Islet precursor cell (in vitro differentiated cells): Measurements from ENCODE around the gene PSMA6.
"Not testable (repeated sequence)": the region's sequence is repeated elsewhere in the genome, so short reads cannot be mapped to it uniquely, and the experiment has no call there.

Experiments
- DNase-seq: peaks from one replicate; pipeline ENCODE4 v3.0.0-alpha.2; 2018

The PSMA6 gene

DNA sequence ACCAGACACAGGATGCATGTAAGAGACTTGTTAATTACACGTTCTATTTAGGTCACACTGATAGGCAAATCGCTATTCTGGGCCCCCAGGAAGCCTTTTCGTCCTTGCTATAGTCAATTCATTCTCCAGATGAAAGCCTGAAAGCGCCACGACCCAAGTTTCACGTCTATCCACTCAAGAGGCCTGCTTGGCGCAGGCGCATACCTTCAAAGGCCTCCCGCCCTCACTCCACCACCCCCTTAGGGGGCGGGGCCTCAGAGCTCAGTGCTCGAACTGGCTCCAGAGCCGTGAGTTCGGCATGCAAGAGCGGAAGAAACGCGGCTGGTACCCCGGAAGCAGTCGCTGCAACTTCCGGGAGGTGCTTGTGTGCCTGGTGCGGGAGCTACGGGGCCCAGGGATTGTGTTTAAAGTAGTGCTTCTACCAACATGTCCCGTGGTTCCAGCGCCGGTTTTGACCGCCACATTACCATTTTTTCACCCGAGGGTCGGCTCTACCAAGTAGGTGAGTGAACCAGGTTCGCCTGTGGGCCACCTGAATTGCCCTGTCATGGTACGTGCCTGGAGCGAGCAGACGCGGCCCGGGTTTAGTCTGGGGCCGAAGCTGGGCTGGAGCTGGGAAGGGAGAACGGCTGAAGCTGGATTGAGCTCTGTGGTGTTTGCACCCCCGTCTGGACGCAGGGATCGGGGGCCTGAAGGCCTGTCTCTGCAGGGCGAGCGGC lies at the start of gene PSMA6:
PSMA6 (plus strand) TSS at position 332 of the 719 bp plus-strand sequence; CDS start at position 427, 95 bp downstream.
- peak; percentile 100 for DNase-seq

DNA sequence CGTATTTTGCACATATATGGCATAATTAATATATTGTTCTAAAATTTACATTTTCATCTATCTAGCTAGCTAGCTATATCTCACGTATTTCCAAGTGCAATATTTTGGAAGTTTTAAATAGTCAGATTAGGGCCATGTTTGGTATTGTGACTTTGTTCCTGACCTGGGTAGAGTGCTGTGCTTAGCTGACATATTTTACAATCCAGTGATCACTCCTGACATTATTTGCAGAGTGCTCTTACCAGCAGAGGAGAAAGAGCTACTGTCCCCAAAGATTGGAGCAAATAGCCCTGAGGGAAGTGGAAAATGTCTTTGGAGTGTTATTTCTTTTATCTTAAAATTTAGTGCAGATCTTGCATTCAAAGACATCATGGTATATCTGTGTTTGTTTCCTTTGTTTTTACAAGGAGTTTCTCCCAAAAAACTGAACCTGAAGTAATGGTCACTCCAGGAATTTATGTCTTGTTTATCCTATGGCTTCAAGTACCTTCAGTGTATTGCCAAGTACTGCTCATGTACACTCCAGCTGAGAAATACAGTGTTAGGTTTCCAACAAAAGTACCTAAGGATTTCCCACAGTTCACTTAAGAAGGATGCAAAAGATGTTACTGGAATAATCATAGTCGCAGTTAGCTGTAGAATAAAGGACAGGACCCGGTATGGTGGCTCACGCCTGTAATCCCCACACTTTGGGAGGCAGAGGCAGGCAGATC lies 49.4 kb upstream of the PSMA6 start:
- DNase-seq, result no peak

DNA sequence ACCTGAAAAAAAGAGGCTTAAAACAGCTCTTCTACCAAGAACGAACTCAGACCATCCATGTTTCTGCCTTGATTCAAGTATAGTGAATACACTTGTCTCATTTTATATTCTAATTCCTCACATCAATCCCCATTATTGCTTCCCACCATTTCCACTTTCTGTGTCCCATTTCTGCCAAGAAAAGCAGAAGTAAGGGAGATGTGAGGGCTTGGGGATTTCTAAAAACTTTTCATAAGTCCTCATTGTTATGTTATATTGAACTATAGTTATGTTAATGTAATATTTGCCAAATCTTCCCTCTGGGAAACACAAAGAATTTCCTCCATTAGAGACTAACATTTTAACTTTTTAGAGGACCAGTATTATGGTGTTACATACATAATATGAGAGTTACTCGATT lies 48.2 kb upstream of the PSMA6 start:
- no peak for DNase-seq

DNA sequence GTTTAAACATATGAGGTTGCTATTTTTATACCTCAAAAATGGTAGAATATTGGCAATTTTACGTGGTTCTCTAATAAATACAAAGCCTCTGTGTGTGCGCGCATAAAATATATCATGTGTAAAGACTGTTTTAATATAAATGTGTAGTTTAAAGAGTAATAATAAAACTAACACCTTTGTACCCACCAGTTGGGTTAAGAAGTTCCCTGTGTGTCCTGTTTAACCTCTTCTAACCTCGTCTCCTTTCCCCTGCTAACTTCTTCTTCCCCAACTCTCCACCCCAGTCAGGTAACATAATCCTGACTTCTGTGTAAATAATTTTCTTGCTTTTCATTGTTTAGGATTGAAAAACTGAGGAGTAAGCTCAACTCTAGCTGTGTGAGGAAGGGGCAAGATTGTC lies 47.6 kb upstream of the PSMA6 start:
- no peak for DNase-seq

DNA sequence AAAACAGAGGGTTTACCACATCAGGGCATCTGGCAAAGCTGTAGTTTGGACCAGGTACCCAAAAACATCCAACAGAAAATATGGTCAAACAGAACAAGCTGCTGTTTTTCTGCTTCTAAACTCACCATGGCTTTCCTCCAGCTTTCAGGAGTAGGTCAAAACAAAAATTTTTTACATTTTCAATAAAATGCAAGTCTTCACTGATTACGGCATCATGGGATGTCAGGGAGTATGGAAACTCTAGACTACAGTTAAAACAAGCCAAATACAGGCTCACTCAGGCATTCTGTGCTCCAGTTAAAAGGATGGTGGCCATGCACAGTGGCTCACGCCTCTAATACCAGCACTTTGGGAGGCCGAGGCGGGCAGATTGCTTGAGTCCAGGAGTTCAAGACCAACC lies 47.1 kb upstream of the PSMA6 start:
- DNase-seq, result no peak

DNA sequence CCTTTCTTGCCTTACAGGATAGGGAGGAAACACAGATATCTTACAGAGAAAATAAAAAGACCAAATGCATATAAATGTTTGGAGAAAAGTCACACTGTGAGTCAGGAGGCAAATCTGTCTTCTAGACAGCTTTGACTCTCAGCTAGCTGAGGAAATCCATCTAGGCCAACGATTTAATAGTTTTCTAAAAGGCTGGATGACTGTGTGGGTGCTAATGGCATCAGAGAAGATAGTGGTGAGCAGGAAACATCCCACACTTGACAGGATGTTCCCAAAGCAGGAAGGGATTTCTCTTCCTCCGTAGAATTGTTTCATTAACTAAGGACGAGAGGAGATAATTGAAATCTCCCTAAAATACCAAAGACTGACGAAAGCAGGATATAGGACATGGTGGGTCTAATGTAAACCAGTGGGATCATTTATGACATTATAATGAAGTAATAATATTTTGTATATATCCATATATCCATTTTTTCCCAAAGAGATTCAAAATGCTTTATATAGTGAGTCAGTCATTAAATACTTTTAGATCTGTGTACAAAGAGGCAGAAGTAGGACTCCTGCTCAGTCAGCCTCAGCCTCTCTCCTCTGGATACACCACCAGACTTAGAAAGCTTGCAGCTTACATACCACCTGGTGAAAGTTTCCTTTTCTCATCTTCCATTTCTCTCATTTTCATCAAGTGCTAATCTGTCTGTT lies 44.3 kb upstream of the PSMA6 start:
- DNase-seq, result no peak

DNA sequence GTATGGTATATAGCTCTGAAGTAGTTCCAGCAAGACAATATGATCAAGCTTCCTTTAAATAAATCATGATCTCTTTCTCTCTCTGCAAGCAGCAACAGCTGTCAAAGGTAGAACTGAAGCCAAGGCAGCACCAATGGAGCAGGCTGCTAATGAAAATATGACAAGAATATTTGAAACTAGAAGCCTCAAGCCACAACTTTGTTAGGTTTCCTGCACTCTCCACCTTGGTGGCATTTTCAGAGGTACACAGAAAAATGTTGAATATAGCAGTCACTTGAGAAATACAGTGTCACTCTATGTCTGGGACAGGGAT lies 43.8 kb upstream of the PSMA6 start:
- DNase-seq, result no peak

DNA sequence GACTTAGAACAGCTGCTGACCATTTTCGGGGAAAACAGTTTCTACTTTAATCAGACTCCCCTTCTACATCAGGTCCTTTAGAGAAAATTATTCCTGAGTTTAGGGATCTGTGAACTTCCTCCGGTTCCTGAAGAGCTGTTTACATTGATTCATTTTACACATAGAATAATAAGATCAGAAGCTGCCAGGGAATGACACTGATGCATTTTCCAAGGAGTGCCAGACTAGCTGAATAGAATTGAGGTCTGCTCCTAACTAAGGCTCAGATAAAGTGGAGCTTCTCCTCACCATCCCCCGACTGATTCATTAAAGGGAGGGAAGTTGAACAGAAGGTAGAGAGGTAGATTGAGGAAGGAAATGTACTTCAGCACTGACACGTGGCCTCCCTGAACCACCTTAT lies 41.9 kb upstream of the PSMA6 start:
- DNase-seq, result no peak

DNA sequence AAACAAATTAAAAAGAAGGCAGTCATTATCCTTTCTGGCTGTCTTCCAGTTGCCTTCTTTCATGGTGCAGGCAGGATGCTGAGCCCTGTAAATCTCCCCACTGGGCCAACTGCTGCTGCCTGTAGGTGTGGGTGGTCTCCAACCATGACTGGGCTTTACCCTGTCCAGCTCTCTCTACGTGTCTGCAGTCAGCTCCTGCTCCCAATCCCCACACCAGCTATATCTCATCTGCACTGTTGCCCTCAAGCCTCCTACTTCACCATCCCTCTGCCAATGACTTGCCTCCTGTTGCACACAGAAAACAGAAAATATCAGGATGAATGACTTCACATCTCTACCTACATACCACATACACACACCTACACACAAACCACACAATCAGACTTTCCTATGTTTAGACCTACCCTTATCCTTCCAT lies 39.7 kb upstream of the PSMA6 start:
- no peak for DNase-seq

DNA sequence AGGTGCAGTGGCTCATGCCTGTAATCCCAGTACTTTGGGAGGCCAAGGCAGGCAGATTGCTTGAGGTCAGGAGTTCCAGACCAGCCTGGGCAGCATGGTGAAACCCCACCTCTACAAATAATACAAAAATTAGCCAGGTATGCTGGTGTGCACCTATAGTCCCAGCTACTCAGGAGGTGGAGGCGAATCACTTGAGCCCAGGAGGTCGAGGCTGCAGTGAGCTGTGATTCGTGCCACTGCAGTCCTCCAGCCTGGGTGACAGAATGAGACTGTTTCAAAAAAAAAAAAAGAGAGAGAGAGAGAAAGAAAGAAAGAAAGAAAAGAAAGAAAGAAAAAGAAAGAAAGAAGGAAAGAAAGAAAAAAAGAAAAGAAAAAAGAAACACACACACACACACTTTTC lies 39.1 kb upstream of the PSMA6 start:
- DNase-seq, result not testable (repeated sequence)

DNA sequence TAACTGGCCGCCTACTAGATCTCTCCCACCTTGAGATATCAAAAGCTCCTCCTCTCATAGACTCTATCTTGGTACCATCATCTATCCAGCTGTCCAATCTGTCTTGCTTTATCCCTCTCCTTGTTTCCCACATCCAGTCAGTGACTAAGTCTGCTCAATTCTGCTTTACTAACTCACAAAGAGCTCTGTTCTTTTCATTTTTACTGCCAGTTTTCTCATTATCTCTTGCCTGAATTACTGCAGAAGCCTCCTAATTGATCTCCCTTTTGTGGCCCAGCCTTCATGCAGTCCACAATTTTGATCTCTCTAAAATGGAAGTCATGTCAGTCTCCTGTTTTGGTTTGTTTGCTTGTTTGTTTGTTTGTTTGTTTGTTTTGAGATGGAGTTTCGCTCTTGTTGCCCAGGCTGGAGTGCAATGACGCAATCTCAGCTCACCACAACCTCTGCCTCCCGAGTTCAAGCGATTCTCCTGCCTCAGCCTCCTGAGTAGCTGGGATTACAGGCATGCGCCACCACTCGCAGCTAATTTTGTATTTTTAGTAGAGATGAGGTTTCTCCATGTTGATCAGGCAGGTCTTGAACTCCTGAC lies 38.1 kb upstream of the PSMA6 start:
- not testable (repeated sequence) for DNase-seq

DNA sequence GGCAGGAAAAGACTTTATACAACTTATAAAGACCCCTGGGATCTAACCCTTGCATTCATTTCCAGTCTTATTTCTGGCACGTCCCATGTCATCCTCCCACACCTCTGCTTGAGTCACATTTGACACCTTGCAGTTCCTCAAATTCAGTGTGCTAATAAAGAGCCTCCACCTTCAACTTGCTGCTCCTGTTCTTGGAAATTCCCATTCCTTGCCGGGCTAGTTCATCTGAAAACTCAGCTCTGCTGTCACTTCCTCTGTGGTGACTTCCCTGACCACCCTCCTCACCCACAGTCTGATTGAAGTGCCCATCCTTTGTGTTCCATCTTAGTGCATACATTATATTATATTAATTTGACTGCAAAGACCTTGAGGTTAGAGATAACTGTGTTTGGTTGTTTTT lies 37.4 kb upstream of the PSMA6 start:
- DNase-seq, result no peak

DNA sequence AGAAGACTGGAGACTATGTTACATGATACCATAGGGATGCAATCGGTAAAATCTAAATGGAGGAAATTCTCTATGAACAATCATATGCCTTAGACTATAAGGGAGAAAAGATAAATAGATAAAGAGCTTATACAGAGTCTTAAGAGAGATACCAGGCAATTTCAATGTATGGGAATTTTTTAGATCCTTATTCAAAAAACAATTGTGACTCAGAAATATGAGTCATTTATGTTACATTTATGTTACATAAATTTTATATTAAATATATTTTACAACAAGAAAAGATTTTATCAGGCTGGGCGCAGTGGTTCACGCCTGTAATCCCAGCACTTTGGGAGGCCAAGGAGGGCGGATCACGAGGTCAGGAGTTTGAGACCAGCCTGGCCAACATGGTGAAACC lies 36.5 kb upstream of the PSMA6 start:
- no peak for DNase-seq

DNA sequence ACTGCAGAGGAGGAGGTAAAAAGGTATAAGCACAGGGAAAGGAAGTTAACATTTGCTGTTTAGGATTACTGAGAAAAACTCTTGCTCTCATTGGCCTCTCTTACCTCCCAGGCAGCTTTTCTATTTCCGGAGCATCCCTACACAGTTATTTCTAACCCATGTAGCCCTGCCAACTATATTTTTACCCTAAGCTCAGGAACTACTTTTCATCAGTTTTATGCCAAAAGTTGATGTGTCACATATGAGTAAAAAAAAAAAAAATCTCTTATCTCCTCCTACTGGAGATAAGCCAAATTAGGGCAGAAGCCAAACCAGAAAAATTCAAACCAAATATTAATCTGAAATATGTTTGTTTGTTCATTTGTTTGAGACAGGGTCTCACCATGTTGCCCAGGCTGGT lies 34.4 kb upstream of the PSMA6 start:
- no peak for DNase-seq

DNA sequence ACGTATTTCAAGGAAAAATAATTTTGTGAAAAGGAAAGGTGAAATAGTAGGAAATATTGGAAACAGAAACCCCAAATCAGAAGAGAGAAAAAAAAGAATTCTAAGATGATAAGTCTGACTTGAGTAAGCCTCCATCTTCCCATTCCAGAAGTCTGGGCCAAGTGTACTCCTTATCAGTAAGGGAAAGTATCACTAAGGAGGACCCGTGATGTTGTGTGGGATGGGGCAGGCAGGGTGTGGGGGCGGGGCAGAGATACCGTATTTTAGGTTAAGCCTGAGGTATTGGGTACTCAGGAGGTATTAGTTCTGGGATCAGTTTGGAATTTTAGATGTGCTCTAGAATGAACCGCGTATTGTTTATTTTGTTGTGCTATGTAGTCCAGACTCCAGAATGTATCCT lies 33.8 kb upstream of the PSMA6 start:
- no peak for DNase-seq

DNA sequence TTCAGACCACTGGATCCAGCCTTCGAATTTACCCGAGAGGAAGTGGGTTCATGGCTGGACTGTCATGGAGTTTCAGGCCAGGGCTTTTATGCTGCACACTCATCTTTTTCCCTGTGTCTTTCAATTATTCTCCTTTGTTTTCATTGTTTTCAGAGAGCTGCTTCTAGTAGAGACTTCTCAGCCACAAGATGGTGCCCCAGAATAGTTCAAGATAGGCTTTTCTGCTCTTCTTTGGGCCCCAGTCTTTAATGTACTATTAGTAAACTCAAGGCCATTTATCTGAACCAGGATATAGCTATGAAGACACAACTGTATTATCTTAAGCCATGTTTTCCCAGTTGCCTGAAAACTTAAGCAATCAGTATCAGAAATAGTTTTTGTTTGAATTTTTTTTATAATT lies 30.4 kb upstream of the PSMA6 start:
- DNase-seq, result peak; percentile 13

DNA sequence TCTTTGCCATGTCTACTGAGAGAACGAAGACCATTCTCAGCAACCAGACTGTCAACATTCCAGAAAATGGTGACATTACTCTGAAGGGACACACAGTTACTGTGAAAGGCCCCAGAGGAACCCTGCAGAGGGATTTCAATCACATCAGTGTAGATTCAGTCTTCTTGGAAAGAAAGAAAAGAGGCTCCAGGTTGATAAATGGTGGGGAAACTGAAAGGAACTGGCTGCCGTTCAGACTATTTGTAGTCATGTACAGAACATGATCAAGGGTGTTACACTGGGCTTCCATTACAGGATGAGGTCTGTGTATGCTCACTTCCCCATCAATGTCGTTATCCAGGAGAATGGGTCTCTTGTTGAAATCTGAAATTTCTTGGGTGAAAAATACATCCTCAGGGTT lies 29.7 kb upstream of the PSMA6 start:
- DNase-seq, result peak; percentile 11

DNA sequence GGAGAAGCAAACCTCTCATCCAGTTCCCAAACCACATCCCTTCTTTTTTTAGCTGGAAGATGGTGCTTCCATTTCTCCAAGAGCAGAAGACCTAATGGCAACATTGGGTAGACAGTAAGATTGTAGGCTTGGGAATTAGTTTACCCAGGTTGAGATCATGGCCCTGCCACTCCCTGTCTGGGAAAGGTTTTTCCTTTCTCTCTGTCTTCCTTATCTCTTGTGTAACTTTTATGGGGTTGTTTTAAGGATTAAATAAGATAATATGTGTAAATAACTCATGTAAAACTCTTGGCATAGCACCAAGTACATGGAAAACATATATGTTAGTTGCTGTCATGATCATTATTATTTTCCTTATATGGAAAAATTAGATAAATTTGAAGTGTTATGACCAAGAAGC lies 23.2 kb upstream of the PSMA6 start:
- peak; percentile 10 for DNase-seq

DNA sequence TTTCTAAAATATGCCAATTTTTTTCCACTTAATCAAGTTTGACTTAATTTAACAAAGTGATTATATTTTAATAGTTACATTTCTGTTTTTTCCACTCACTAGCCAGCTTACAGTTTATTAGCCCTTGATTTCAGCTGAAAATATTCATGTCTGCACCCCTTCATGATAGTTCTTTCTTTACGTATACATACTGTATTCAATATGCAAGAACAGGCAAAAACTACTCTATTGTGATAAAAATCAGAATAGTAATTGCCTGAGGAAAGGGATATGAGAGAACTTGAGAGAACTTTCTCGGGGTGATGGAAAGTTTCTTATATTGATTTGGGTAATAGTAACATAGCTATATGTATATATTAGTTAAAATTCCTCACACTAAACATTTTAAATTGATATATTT lies 17.4 kb upstream of the PSMA6 start:
- DNase-seq, result no peak

DNA sequence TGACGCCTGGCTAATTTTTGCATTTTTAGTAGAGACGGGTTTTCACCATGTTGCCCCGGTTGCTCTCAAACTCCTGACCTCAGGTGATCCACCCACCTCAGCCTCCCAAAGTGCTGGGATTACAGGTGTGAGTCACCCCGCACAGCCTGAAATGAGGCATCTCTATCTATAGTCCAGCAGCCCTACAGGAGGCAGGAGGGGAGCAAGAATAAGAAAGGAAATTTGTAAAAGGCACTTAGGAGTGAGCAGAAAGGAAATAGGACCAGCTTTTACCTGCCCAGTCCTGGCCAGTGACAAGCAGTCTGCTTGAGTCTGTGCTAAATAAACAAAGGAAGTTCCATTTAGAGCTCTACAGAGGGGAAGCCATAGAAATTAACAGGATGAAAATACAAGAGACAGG lies 15.0 kb upstream of the PSMA6 start:
- peak; percentile 74 for DNase-seq

DNA sequence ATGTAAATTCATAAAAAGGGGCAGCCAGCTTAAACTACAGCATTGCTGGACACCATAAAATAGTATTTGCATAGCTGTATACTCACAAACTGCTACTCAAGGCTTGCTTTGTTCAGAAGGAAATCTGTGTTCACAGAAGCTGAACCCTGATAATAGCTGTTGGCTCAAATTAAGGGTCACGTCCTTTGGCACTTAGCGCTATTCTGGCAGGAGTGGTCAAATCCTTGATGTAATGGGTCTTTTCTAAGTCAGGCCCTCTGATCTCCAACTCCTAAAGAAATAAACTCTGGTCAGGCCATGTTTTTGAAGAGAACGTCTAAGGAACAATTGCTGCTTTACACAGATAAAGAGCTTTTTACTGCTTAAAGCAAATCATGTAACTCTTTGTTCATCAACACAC lies 12.8 kb upstream of the PSMA6 start:
- no peak for DNase-seq

DNA sequence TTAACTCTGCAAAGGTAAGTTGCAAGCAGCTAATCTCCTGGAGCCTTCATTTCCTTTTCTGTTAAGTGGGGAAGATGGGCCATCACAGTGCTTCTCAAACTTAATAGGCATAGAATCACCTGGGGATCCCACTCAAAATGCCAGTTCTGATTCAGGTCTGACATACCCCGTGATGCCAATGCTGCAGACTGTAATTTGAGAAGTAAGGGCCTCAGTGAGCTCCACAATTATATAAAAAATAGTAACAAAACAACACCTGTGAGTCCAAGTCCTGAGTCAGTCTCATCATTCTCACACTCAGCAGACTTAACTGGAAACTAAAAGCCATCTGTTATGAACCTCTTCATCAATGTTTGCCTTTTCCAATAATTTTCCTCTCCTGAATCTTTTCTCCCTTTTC lies 10.8 kb upstream of the PSMA6 start:
- no peak for DNase-seq

DNA sequence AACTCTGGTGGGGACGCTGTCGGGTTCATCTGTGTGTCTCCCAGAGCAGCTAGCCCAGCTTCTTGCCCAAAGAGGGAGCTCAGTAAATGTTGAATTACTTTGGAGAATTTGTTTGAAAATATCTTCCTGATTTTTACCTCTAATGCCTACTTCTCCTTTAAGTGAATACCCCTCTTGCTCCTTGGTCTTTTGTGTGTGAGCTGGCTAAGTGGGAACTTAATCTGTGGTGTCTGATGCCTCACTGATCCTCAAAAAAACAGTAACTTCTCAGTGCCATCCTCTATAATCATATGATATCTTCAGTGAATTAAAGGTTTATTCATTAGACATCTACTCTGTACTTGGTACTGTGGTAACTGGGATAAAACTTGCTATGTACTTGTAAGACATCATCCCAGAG lies 7.7 kb upstream of the PSMA6 start:
- no peak for DNase-seq
